ENCODE measurements around the gene NKAIN2.
"Not testable (repeated sequence)": the region's sequence is repeated elsewhere in the genome, so short reads cannot be mapped to it uniquely, and the experiment has no call there.

Gene NKAIN2

DNA sequence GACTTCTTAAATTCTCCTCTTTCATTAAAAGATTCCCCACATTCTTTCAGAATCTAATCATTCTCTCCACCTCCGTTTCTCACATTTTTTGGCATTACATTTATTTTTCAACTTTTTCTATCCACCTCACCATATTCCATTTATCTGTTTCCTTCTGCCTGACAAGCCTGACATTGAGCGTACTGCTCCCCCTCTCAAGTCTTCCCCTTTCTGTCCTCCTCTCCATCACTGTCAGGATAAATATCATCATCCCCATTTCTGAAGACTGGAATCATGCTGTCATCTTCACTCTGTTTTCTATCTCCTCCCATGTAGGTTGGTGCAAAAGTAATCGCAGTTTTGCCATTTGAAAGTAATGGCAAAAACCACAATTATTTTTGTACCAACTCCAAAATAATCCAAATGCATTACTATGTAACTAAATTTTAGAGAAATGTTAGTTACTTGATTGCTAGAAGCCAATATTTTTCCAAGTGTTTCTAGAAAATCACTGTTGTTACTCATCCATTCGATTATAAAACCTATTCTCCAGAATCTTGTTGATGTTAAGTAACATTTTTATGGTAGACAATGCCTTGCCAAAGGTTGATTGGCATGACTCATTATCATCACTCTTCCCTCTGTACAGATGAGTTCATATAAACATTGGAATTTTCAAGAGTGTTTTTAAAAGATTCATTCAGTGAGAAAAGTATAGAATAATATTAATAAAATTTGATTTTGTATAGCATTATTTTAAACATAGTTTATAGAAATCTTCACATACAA is 866.2 kb downstream of the NKAIN2 start:
- FAIRE-seq (no peak), DNase-seq (ENCODE audit: low spot score) (no peak)

DNA sequence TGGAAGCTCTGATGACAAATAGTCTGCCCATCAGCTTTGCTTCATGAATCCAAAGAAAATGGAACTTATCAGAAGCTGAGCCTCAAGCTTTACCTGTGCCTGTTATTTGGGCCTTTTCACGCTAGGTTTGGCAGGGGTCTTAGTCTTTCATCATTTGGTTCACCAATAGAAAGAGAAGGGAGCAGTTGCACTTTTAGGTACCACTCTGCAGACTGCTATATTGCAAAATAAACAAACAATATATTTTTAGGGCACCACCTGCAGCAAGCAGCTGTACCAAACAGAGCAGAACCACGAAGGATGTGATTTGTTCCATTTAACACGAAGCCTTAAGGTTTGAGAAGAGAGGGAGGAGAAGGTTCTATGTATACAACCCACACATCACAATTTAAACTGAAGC is 867.1 kb downstream of the NKAIN2 start:
- no peak for FAIRE-seq
- no peak for DNase-seq (ENCODE audit: low spot score)

DNA sequence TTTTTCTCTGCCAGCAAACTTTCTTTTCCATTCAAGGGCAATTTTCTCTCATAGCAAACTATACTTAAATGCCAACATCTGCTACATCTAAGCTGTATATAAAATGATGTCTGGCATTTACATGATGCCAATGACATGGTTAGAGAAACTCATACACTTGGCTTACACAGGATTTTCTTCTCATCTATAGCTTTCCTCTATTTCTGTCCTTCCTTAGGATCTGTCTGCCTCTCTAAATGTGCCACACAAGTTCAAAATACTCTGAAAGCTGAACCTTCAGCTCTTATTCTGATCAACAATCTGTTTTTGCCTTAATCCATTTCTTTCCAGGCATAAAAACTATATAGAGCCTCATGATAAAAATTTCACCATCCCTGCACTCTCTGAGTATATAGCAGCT is 867.7 kb downstream of the NKAIN2 start:
- DNase-seq (ENCODE audit: low spot score) (no peak), FAIRE-seq (no peak)

DNA sequence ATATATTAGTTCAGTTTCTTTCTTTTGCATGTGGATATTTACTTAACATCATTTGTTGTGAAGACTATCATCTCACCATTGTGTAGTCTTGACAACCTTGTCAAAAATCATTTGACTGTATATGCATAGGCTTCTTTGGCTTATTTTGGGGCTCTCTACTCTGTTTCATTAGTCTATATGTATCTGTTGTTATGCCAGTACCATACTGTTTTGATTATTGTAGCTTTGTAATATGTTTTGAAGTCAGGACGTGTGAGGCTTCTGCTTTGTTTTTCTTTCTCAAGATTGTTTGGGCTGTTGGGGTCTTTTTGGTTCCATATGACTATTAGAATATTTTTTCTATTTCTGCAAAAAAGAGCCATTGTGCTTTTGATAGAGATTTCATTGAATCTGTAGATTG is 870.4 kb downstream of the NKAIN2 start:
- FAIRE-seq (no peak), DNase-seq (ENCODE audit: low spot score) (no peak)

DNA sequence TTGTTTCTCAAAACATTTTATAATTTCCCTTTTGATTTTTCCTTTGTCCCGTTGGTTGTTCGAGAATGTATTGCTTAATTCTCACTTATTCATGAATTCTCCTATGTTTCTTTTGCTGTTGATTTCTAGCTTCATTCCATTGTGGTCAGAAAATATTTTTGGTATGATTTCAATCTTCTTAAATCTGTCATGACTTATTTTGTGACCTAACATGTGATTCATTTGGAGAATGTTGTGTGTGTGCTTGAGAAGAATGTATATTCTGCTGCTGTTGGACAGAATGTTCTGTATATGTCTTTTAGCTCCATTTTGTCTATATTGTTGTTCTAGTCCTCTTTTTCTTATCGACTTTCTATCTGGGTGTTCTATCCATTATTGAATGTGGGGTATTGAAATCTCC is 872.4 kb downstream of the NKAIN2 start:
- FAIRE-seq (no peak), DNase-seq (ENCODE audit: low spot score) (peak; percentile 5)

DNA sequence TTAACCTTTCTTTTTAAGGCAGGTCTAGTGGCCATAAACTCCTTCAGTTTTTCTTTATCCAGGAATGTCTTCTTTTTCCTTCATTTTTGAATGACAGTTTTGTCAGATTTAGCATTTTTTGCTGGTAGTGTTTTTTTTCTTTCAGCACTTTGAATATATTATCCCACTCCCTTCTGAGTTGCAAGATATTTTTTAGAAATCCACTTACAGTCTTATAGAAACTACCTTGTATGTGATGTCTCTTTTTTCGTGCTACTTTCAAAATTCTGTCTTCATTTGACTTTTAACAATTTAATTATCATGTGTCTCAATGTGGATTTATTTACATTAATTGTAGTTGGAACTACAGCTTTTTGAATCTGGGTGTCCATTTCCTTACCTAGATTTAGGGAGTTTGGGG is 874.2 kb downstream of the NKAIN2 start:
- FAIRE-seq (no peak), DNase-seq (ENCODE audit: low spot score) (no peak)

DNA sequence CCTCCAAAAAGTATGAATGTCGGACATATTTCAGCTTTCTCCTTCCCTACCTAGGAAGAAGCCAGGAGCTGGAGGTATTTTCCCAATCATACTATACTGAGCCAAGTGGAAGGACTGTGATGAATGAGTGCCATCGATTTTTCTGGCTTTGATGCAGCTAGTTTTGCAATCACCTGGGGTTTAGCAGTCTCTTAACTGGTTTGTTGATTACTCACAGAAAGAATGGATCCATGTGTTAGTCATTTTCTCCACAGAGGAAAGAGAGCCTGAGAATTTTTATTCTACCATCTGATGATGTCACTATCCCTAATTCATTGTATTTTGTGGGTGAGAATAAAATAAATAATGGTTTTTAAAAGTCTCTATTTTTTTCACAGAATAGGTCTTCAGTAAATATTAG is 875.7 kb downstream of the NKAIN2 start:
- DNase-seq (ENCODE audit: low spot score) (peak; percentile 37), FAIRE-seq (no peak)

DNA sequence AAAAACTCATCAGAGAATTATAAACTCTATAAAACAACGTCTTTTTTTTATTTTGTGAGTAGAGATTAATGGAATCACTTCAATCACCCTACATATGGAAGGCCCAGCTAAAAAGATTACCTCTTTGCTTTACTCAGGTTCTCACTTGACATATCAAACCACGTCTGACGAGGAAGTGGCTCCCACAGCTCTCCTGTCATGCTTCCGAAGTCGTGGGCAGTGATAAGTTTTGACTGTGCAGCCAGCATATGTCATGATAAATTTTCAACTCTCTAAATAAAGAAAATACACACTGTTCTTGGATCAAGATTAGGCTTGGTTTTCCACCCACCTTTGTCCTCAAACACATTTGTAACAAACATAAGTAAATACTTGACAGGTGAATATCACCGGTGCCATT is 879.1 kb downstream of the NKAIN2 start:
- FAIRE-seq (no peak), DNase-seq (ENCODE audit: low spot score) (no peak)

DNA sequence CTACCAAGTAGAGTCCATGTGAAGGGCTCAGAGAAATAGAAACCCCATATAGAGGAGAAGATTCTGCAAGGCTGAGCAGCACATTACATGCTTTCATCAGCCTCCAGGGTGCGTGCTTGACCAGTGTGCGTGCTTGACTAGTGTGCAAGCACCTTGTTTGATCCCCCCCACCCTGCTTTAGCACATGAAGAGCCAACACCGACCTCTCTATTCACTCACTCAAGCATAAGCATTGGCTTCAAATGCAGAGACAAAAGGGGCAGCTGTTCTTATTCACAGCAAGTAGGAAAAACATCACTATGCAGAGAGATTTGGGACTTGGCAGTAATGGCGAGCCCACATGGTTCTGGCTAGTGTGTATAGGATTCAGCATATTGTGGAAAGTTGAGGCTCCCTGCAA is 879.8 kb downstream of the NKAIN2 start:
- no peak for FAIRE-seq

DNA sequence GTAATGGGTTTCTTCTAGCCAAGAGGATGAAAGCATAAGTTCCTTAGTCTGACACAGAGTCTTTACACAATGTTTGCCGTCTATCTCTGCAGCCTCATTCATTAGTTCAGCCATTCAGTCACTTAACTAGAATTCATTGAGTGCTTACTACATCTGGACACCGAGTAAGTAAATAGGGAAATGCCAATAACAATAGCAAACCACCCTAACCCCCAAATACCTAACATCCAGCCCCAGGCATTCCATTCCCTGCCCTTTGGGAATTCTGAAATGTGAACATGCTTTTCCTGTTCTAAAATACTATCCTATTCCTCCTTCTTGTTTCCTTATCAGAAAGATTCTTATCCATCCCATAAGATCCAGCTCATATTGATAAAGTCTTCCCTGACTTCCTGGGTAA is 881.0 kb downstream of the NKAIN2 start:
- FAIRE-seq (no peak), DNase-seq (ENCODE audit: low spot score) (no peak)

More for the DNA sequence above, 879.8 kb downstream of the NKAIN2 start:
- DNase-seq (ENCODE audit: low spot score) = no peak

DNA sequence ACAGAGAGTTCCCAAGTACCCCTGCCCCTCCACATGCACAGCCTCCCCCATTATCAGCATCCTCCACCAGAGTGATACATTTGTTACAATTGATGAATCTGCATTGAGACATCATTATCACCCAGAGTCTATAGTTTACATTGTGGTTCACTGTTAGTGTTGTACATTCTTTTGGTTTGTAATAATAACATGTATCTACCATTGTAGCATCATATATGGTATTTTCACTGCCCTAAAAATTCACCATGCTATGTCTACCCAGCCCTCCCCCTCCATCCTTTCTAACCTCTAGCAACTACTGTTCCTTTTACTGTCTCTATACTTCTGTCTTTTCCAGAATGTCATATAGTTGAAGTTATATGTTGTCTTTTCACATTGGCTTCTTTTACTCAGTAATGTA is 884.7 kb downstream of the NKAIN2 start:
- DNase-seq (ENCODE audit: low spot score) = no peak
- FAIRE-seq = no peak

DNA sequence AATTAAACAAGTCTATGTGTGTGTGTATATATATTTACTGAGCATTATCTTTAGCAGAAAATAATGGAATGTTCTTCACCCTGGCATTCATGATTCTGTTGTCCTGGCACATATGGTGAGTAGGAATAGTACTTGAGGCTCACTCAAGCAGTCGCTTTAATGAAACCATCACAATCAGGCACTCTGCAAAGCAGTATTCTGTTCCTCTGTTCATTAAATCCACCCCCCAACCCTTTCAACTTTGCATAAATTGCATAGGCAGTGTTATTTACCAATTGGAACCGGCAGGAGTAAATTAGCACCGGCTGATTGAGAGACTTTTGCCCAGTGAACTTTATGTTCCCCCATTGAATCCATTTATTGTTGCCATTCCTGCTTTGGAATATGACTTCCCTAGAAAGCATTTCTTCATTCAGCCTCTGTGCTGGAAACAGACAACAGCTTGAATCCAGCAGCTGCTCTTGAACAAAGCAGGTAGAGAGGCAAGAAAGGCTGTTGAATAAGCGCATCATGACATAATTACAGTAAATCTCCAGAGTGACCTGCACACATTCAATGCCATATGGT is 890.6 kb downstream of the NKAIN2 start:
- DNase-seq (ENCODE audit: low spot score) = no peak
- FAIRE-seq = no peak

DNA sequence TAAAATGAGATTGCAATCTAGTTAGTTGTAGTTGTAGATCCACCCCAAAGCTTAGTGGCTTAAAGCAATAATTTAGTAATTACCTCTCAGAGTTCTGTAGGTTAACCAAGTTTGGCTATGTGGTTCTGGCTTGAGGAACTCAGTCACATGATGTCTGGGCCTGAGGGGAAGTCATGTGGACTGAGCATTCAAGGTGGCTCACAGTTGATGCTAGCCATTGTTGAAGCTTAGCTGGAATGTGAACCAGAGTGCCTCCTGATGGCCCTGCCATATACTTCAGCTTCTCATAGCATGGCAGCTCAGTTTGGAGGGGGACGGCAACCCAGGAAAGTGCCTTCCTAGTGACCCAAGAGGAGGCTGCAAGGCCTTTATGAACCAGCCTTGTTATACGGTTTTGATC is 895.4 kb downstream of the NKAIN2 start:
- FAIRE-seq (no peak), DNase-seq (ENCODE audit: low spot score) (no peak)

DNA sequence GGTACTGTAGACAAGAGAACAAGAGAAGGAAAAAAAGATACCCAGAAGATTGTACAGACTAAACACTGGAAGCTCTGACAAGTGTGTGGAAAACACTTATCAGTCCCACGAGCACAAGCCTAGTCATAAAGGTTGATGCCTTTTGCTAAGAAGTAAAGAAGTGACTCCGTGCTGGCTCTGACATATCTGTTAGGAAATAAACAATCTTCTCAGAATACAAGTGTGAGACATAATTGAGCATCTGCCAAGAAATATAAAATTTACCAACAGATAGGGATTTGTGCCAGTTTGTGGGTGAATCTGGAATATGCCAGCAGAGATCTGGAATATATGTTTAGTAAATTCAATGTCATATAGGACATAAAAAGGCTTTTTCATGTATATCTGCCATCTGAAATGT is 899.9 kb downstream of the NKAIN2 start:
- FAIRE-seq (no peak), DNase-seq (ENCODE audit: low spot score) (no peak)

DNA sequence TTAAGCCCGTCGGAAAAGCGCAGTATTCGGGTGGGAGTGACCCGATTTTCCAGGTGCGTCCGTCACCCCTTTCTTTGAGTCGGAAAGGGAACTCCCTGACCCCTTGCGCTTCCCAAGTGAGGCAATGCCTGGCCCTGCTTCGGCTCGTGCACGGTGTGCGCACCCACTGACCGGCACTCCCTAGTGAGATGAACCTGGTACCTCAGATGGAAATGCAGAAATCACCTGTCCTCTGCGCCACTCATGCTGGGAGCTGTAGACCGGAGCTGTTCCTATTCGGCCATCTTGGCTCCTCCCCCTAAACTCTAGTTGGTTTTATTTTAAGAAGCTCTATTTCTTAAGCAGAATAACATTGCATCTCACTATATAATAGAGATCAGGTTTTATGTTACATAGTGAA is 908.9 kb downstream of the NKAIN2 start:
- FAIRE-seq; DNase-seq (ENCODE audit: low spot score): not testable (repeated sequence)

DNA sequence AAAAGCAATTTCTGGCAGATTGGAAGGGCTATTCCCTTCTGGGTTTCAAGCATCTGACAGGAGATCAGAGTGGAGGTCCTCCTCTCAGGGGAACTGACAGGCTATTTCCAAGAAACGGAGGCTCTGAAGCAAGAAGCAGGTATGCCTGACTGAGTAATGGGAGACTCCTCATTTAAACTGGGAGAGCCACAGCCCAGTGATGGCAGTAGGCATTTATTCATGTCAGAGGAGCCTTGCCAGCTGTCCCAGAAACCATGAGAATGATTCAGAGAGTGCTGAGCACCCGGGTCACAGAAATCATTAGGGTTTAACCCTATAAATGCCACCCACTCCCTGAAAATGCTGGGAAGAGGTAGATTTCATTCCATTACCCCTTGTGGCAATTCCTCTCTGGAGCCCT is 911.1 kb downstream of the NKAIN2 start:
- DNase-seq (ENCODE audit: low spot score) = no peak
- FAIRE-seq = no peak

DNA sequence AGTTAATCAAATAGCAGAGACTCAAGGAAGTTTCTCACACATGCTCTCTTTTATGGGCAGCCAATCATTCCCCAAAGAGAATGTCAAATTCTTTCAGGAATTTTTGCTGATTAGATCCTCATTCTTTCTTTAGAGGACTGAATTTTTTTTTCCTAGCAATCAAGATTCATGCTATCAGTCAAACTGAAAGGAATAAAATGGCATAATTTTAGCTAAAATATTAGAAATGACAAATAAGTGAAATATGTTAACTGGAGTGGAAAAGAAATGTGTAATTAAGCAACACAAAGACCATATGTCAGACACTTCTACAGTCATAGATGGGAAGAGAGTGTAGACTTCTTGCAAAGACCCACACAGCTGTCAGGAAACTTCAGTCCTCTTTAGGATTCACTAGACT is 916.2 kb downstream of the NKAIN2 start:
- no peak for FAIRE-seq

DNA sequence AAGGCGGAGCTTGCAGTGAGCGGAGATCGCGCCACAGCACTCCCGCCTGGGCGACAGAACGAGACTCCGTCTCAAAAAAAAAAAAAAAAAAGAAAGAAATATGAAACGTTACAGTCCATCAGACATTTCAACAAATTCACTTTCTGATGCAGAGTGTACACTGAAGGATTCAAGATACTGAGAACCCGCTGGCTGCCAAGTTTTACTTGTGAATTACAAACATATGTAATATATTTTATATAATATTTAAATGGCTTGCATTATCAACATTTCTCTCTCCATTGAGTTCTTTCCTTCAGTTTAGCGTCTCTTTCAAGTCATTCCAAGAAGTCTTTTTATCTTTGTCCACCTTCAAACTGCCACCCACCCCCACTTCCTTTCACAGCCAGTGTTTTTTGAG is 917.7 kb downstream of the NKAIN2 start:
- FAIRE-seq (no peak), DNase-seq (ENCODE audit: low spot score) (no peak)

More for the DNA sequence above, 916.2 kb downstream of the NKAIN2 start:
- no peak for DNase-seq (ENCODE audit: low spot score)

DNA sequence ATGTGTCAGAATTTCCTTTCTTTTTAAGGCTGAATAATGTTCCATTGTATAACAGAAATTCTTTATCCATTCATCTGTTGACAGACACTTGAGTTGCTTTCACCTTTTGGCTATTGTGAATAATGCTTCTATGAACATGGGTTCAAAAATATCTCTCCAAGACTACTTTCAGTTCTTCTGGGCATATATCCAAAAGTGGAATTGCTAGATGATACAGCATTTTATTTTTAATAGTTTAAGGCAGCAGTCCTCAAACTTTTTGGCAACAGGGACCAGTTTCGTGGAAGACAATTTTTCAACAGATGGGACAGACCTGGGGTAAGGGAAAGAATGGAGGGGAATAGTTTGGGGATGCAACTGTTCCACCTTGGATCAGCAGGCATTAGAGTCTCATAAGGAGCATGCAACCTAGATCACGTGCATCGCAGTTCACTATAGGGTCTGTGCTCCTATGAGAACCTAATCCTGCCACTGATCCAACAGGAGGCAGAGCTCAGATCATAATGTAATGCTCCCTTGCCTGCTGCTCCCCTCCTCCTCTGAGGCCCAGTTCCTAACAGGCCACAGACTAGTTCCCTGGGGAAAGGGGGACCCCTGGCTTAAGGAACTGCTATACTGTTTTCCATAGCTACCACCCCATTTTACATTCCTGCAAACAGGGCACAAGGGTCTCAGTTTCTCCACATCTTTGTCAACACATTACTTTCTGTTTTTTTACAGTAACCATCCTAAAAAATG is 918.6 kb downstream of the NKAIN2 start:
- DNase-seq (ENCODE audit: low spot score) (no peak), FAIRE-seq (no peak)

DNA sequence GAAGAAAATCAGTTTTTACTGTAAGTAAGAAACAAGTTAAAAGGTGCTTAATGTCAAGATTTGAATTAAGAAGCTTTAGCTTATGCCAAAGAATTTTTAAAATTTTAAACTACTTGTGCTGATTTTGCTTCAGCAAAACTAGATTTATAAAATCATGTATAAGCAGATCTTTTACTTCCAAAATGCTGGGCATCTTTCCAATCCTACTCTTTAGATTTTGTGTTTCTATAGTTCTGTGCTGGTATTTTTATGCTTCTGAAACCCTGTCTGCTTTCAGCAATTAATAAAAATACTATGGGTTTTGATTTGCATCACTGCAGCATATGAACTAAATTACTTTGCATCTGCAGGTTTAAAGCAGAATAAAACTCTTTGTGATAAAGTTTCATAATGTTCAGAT is 920.0 kb downstream of the NKAIN2 start:
- DNase-seq (ENCODE audit: low spot score) (no peak), FAIRE-seq (no peak)

DNA sequence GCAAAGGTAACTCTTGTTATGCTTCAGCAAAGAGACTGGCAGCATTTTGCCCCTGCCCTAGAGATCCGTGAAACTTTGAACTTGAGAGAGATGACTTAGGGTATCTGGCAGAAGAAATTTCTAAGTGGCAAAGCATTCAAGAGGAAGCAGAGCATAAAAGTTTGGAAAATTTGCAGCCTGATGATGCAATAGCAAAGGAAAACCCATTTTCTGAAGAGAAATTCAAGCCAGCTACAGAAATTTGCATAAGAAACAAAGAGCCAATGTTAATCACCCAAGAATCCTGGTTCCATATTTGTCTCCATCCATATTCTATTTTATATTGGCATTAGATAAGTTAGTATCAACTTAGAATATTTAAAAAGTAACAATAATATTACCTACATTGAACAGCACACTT is 934.1 kb downstream of the NKAIN2 start:
- DNase-seq (ENCODE audit: low spot score); FAIRE-seq: not testable (repeated sequence)

DNA sequence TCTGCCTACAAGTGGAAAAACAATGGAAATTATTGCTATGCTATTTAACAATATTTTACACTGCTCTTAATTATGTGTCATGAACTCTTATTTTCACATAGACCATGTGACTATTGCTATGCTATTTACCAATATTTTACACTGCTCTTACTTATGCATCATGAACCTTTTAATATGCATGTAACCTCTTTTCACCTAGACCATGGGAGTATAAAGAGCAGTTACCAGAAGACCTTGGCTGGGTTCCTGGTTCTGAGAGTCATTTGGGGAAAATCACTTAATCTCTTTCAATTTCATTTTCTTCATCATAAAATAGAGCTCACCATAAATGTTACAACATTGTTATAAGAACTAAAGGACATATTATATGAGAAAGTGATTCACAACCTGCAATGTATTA is 934.8 kb downstream of the NKAIN2 start:
- DNase-seq (ENCODE audit: low spot score) (no peak), FAIRE-seq (no peak)

DNA sequence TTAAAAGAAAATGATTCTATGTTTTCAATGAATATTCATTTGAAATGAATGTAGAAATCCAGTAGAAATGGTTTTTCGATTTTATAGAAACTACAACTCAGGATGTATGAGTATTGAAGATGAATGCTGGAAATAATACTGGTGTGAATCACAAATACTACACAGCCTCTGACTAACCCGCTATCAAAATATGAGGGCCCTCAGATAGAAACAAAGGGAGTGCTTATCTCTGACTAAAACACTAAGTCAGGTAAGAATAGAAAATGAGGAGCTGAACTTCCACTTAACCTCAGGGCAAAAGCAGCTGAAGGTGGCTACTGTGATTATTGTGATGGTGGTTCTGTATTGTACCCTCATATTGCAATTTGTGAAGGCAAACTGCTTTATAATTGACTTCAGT is 937.7 kb downstream of the NKAIN2 start:
- no peak for DNase-seq (ENCODE audit: low spot score)
- no peak for FAIRE-seq
